HepG2 (cell line): ENCODE data around the gene SFI1. TPM values are rescaled to one million over a fixed set of nuclear protein-coding genes. Genes with fewer than 3 reads are reported as not detected.

Experiments
- AGO1 ChIP-seq: fragments of 200-400 bp; formaldehyde crosslinking; IDR thresholded peaks from 2 replicates; pipeline ENCODE4 v1.6.1; 2017; ENCODE audit warnings: mild to moderate bottlenecking, low read depth, low read length, moderate library complexity; ENCODE audit not compliant: poor library complexity, severe bottlenecking
- HDAC2 ChIP-seq: sonication (generic); formaldehyde crosslinking; IDR thresholded peaks from 2 replicates; pipeline ENCODE4 v1.4.0; 2020; ENCODE audit warnings: missing genetic modification reagents
- HOXA5 ChIP-seq: sonication (generic); formaldehyde crosslinking; IDR thresholded peaks from 2 replicates; pipeline ENCODE4 v1.4.0; 2020; ENCODE audit warnings: missing genetic modification reagents
- KDM4B ChIP-seq: sonication (generic); formaldehyde crosslinking; IDR thresholded peaks from 2 replicates; pipeline ENCODE4 v1.4.0; 2020; ENCODE audit warnings: missing genetic modification reagents
- KDM5A ChIP-seq: fragments of 200-600 bp; sonication (generic); IDR thresholded peaks from 2 replicates; pipeline ENCODE4 v1.7.0; 2018; ENCODE audit warnings: antibody characterized with exemption, mild to moderate bottlenecking, low read length, borderline replicate concordance
- MNT ChIP-seq: fragments of 450-650 bp; IDR thresholded peaks from 2 replicates; pipeline ENCODE4 v1.6.1; 2016
- SATB2 ChIP-seq: sonication (generic); formaldehyde crosslinking; IDR thresholded peaks from 2 replicates; pipeline ENCODE4 v1.5.0; 2020; ENCODE audit warnings: missing genetic modification reagents
- ZKSCAN5 ChIP-seq: sonication (generic); formaldehyde crosslinking; IDR thresholded peaks from 2 replicates; pipeline ENCODE4 v1.5.1; 2020; ENCODE audit warnings: mild to moderate bottlenecking, missing genetic modification reagents
- ZNF142 ChIP-seq: sonication (generic); formaldehyde crosslinking; IDR thresholded peaks from 2 replicates; pipeline ENCODE4 v1.4.0; 2020; ENCODE audit warnings: missing genetic modification reagents
- ZUFSP ChIP-seq: sonication (generic); formaldehyde crosslinking; IDR thresholded peaks from 2 replicates; pipeline ENCODE4 v1.9.0; 2021; ENCODE audit warnings: missing genetic modification reagents, mild to moderate bottlenecking, borderline replicate concordance
- polyA plus RNA-seq, 8 experiments: library from polyadenylated mRNA; depleted of rRNA in 3 of 8; stranded (reverse) in 7 of 8; unstranded in 1 of 8; fragments of >200 nt; fragmentation: Illumina TruSeq in 4 of 8; extraction: Trizol in 4 of 8; gene quantifications; 2 replicates each; pipeline versions ENCODE4 v1.2.1 to v1.2.3, GENCODE V29; 2011 to 2016; ENCODE audit warnings: low read depth in 4 of 8, missing spikeins in 1 of 8, mixed read lengths in 1 of 8; ENCODE audit not compliant: insufficient read depth in 1 of 8
- total RNA-seq, 5 experiments: library from RNA; depleted of rRNA; stranded (reverse); fragments of >200 nt; fragmentation: Illumina TruSeq; extraction: Trizol; gene quantifications; 2 replicates each; pipeline ENCODE4 v1.2.3, GENCODE V29; 2016; ENCODE audit warnings: low read depth in 1 of 5

Gene SFI1
- total and polyA plus RNA-seq, 2 of the 13 experiments (the other 11 are each of a cell fraction or from before 2014, with no cell fraction given), result 20.5 to 40.1 TPM

- TF ChIP-seq ZUFSP (CRISPR knock-in tag) (no peak), MNT (peak; percentile 80), HDAC2 (CRISPR knock-in tag) (peak; percentile 81), ZKSCAN5 (CRISPR knock-in tag) (no peak), AGO1 (peak; percentile 60), SATB2 (CRISPR knock-in tag) (no peak), ZNF142 (CRISPR knock-in tag) (0 out of 2 replicates have a peak, but pooled peaks have one; percentile 43), HOXA5 (CRISPR knock-in tag) (peak; percentile 68; the same call in 1 of the 2 replicates), KDM5A (peak; percentile 98), KDM4B (CRISPR knock-in tag) (no peak)
Measured at GRCh38 chr22:31661851-31662667, 165.7 kb downstream of the SFI1 start, which contains the start of gene PISD (continued).
